SKM-1 treated with dmso at 0.1 percent for 144 hours (cell line): Measurements from ENCODE around the gene GGCX.

ENCODE experiments used
- DNase-seq: peaks from one replicate; lab custom pipeline; 2025; ENCODE audit not compliant: unreplicated experiment; lab: John Stamatoyannopoulos, UW

The GGCX gene

GRCh38 chr2:85522090-85522647 lies 39.1 kb downstream of the GGCX start:
- no peak for DNase-seq

- DNase-seq: peak; percentile 63
Observed at GRCh38 chr2:85516653-85517389, 44.5 kb downstream of the GGCX start.

- no peak for DNase-seq
Observed at GRCh38 chr2:85514323-85514722, 47.0 kb downstream of the GGCX start.

- DNase-seq: no peak
Observed at GRCh38 chr2:85511008-85511811, 50.1 kb downstream of the GGCX start.

GRCh38 chr2:85506768-85507181 lies 54.5 kb downstream of the GGCX start:
- DNase-seq: no peak

GRCh38 chr2:85505551-85506238 lies 55.6 kb downstream of the GGCX start:
- DNase-seq: no peak

GRCh38 chr2:85504778-85505261 lies 56.5 kb downstream of the GGCX start:
- no peak for DNase-seq

- no peak for DNase-seq
Observed at GRCh38 chr2:85503851-85504777, 57.2 kb downstream of the GGCX start.

- no peak for DNase-seq
Observed at GRCh38 chr2:85503168-85503850, 58.0 kb downstream of the GGCX start.

- DNase-seq: no peak
Observed at GRCh38 chr2:85502720-85503119, 58.6 kb downstream of the GGCX start.

GRCh38 chr2:85501248-85501647 lies 60.0 kb downstream of the GGCX start:
- peak; percentile 99 for DNase-seq

- DNase-seq: no peak
Observed at GRCh38 chr2:85497944-85498630, 63.2 kb downstream of the GGCX start.

- DNase-seq: no peak
Observed at GRCh38 chr2:85496436-85496835, 64.9 kb downstream of the GGCX start.
